SJSA1 (cell line): ENCODE measurements around the gene PCID2. TPM values are rescaled to one million over a fixed set of nuclear protein-coding genes. Genes with fewer than 3 reads are reported as not detected.
A peak's percentile ranks its signal among the peaks of the same experiment; 100 is the strongest.
"Not testable (repeated sequence)": the region's sequence is repeated elsewhere in the genome, so short reads cannot be mapped to it uniquely, and the experiment has no call there.

ENCODE experiments used
- DNase-seq, 2 experiments: peaks; one replicate each; pipeline ENCODE4 v3.0.0-alpha.2; 2015 to 2020; ENCODE audit warnings: low spot score in 2 of 2, low read depth in 1 of 2
- H3K27ac ChIP-seq: fragments of 250-450 bp; sonication (Bioruptor Pico); 2 replicates; pipeline ENCODE4 v1.5.1; 2020; ENCODE audit warnings: mild to moderate bottlenecking, moderate library complexity
- H3K27me3 ChIP-seq: fragments of 250-450 bp; sonication (Bioruptor Pico); replicated peaks from 2 replicates; pipeline ENCODE4 v1.5.1; 2020; ENCODE audit warnings: mild to moderate bottlenecking, moderate library complexity
- H3K36me3 ChIP-seq: fragments of 250-450 bp; sonication (Bioruptor Pico); 2 replicates; pipeline ENCODE4 v1.5.1; 2020; ENCODE audit warnings: mild to moderate bottlenecking
- H3K4me1 ChIP-seq: fragments of 250-450 bp; sonication (Bioruptor Pico); replicated peaks from 2 replicates; pipeline ENCODE4 v1.6.1; 2021; ENCODE audit warnings: mild to moderate bottlenecking
- H3K4me3 ChIP-seq: fragments of 250-450 bp; sonication (Bioruptor Pico); 2 replicates; pipeline ENCODE4 v1.5.1; 2020; ENCODE audit warnings: mild to moderate bottlenecking
- H3K9me3 ChIP-seq: fragments of 250-450 bp; sonication (Bioruptor Pico); replicated peaks from 2 replicates; pipeline ENCODE4 v1.5.1; 2020; ENCODE audit warnings: mild to moderate bottlenecking
- total RNA-seq: library from RNA; depleted of rRNA; stranded (reverse); fragments of >200 nt; shearing (Covaris generic); gene quantifications from 2 replicates; pipeline ENCODE4 v1.2.3, GENCODE V29; 2014

Gene PCID2
- total RNA-seq, 1 experiment from 2014 or later, result 126 TPM

- H3K36me3 ChIP-seq, result peaks cover 78% of the 10 kb centered on the region
- no peaks in the 10 kb centered on the region for H3K9me3 ChIP-seq
- H3K4me3 ChIP-seq, result no peak overlapping the region
- H3K27me3 ChIP-seq, result no peaks in the 10 kb centered on the region
- H3K4me1 ChIP-seq, result peaks cover 11% of the 10 kb centered on the region
- H3K27ac ChIP-seq, result no peak overlapping the region
- DNase-seq, result no peak
Observed at GRCh38 chr13:113172419-113172926, 36.0 kb downstream of the PCID2 start.

- H3K4me3 ChIP-seq, result no peak overlapping the region
- no peak for DNase-seq
- H3K4me1 ChIP-seq, result peaks cover 5% of the 10 kb centered on the region
- no peaks in the 10 kb centered on the region for H3K9me3 ChIP-seq
- no peaks in the 10 kb centered on the region for H3K27me3 ChIP-seq
- peaks cover 78% of the 10 kb centered on the region for H3K36me3 ChIP-seq
- no peak overlapping the region for H3K27ac ChIP-seq
Observed at GRCh38 chr13:113171250-113172125, 37.0 kb downstream of the PCID2 start.

GRCh38 chr13:113170511-113170910 is 38.0 kb downstream of the PCID2 start:
- H3K9me3 ChIP-seq, result no peaks in the 10 kb centered on the region
- H3K36me3 ChIP-seq, result peaks cover 72% of the 10 kb centered on the region
- no peaks in the 10 kb centered on the region for H3K27me3 ChIP-seq
- no peak overlapping the region for H3K4me3 ChIP-seq
- no peak for DNase-seq
- H3K27ac ChIP-seq, result no peak overlapping the region
- H3K4me1 ChIP-seq, result peaks cover 13% of the 10 kb centered on the region

- Histone ChIP-seq H3K9me3 (no peaks in the 10 kb centered on the region), H3K27me3 (no peaks in the 10 kb centered on the region), H3K27ac (no peak overlapping the region), H3K36me3 (peaks cover 63% of the 10 kb centered on the region), H3K4me3 (no peak overlapping the region), H3K4me1 (peaks cover 22% of the 10 kb centered on the region)
- no peak for DNase-seq
Observed at GRCh38 chr13:113169277-113170272, 38.9 kb downstream of the PCID2 start.

GRCh38 chr13:113168211-113168610 is 40.3 kb downstream of the PCID2 start:
- Histone ChIP-seq H3K9me3 (no peaks in the 10 kb centered on the region), H3K4me3 (no peak overlapping the region), H3K27ac (no peak overlapping the region), H3K36me3 (peaks cover 56% of the 10 kb centered on the region), H3K4me1 (peaks cover 22% of the 10 kb centered on the region), H3K27me3 (no peaks in the 10 kb centered on the region)
- no peak for DNase-seq

GRCh38 chr13:113167575-113167974 is 40.9 kb downstream of the PCID2 start:
- peaks cover 22% of the 10 kb centered on the region for H3K4me1 ChIP-seq
- H3K27ac ChIP-seq, result no peak overlapping the region
- H3K4me3 ChIP-seq, result no peak overlapping the region
- peaks cover 51% of the 10 kb centered on the region for H3K36me3 ChIP-seq
- H3K27me3 ChIP-seq, result no peaks in the 10 kb centered on the region
- no peaks in the 10 kb centered on the region for H3K9me3 ChIP-seq
- DNase-seq, result no peak

GRCh38 chr13:113167155-113167554 is 41.3 kb downstream of the PCID2 start:
- H3K27me3 ChIP-seq, result no peaks in the 10 kb centered on the region
- no peak for DNase-seq
- no peak overlapping the region for H3K27ac ChIP-seq
- peaks cover 47% of the 10 kb centered on the region for H3K36me3 ChIP-seq
- H3K4me3 ChIP-seq, result no peak overlapping the region
- no peaks in the 10 kb centered on the region for H3K9me3 ChIP-seq
- peaks cover 22% of the 10 kb centered on the region for H3K4me1 ChIP-seq

- peaks cover 42% of the 10 kb centered on the region for H3K36me3 ChIP-seq
- peak overlapping the region; percentile 43 for H3K27ac ChIP-seq
- H3K4me1 ChIP-seq, result peaks cover 22% of the 10 kb centered on the region
- H3K9me3 ChIP-seq, result no peaks in the 10 kb centered on the region
- DNase-seq, result no peak
- no peaks in the 10 kb centered on the region for H3K27me3 ChIP-seq
- H3K4me3 ChIP-seq, result no peak overlapping the region
Observed at GRCh38 chr13:113166681-113167080, 41.8 kb downstream of the PCID2 start.

- Histone ChIP-seq H3K4me3 (no peak overlapping the region), H3K27ac (peak overlapping the region; percentile 43), H3K27me3 (no peaks in the 10 kb centered on the region)
Observed at GRCh38 chr13:113166266-113166665, 42.2 kb downstream of the PCID2 start.

GRCh38 chr13:113164492-113164891 is 44.0 kb downstream of the PCID2 start:
- Histone ChIP-seq H3K9me3 (no peaks in the 10 kb centered on the region), H3K4me1 (peaks cover 22% of the 10 kb centered on the region), H3K27me3 (no peaks in the 10 kb centered on the region), H3K27ac (no peak overlapping the region), H3K4me3 (no peak overlapping the region), H3K36me3 (peaks cover 30% of the 10 kb centered on the region)
- DNase-seq, result no peak

More at GRCh38 chr13:113166266-113166665, 42.2 kb downstream of the PCID2 start:
- Histone ChIP-seq H3K9me3 (no peaks in the 10 kb centered on the region), H3K4me1 (peaks cover 22% of the 10 kb centered on the region), H3K36me3 (peaks cover 38% of the 10 kb centered on the region)
- peak in 1 of 2 experiments; percentile 31 for DNase-seq

GRCh38 chr13:113162783-113163685 is 45.4 kb downstream of the PCID2 start:
- H3K9me3 ChIP-seq, result no peaks in the 10 kb centered on the region
- H3K4me1 ChIP-seq, result peaks cover 22% of the 10 kb centered on the region
- no peak overlapping the region for H3K27ac ChIP-seq
- H3K4me3 ChIP-seq, result no peak overlapping the region
- no peak for DNase-seq
- H3K27me3 ChIP-seq, result no peaks in the 10 kb centered on the region
- peaks cover 15% of the 10 kb centered on the region for H3K36me3 ChIP-seq

GRCh38 chr13:113161975-113162374 is 46.5 kb downstream of the PCID2 start:
- not testable (repeated sequence) for H3K27ac ChIP-seq, H3K4me3 ChIP-seq, H3K36me3 ChIP-seq, H3K9me3 ChIP-seq, DNase-seq, H3K27me3 ChIP-seq
- H3K4me1 ChIP-seq, result peaks cover 22% of the 10 kb centered on the region

GRCh38 chr13:113161433-113161832 is 47.0 kb downstream of the PCID2 start:
- no peak overlapping the region for H3K27ac ChIP-seq
- DNase-seq, result no peak
- no peaks in the 10 kb centered on the region for H3K27me3 ChIP-seq
- H3K4me3 ChIP-seq, result no peak overlapping the region
- H3K36me3 ChIP-seq, result no peaks in the 10 kb centered on the region; the same call in 1 of the 2 replicates
- no peaks in the 10 kb centered on the region for H3K9me3 ChIP-seq
- peaks cover 18% of the 10 kb centered on the region for H3K4me1 ChIP-seq
